ENCODE results near the gene GH1. TPM values are rescaled to one million over a fixed set of nuclear protein-coding genes. Genes with fewer than 3 reads are reported as not detected.
"Not testable (repeated sequence)": the region's sequence is repeated elsewhere in the genome, so short reads cannot be mapped to it uniquely, and the experiment has no call there.

Gene GH1
- total RNA-seq (2014; rRNA removed; shearing (Covaris generic)), result not detected in 2 replicates

DNA sequence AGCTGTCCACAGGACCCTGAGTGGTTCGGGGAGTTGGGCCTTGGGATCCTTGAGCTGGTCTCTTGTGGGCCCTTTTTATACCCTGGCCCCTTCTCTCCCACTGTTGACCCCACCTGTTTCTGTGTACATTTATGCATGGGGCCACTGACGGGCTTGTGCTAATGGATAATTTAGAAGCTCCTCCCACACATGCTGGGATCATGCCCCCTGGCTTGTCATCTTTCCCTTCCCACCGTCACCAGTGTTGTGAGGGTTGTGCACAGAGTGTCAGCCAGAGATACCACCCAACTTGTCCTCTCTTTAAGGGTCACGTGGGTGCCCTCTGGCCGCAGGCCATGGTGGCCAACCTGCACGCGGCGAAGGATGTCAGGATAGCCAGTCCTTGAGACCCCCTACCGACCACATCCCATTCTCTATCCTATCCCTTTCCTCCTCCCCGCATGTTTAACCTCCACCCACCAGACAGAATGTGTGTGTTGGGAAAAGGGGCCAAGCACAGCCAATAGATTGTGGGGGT, at the start of gene GH1:
GH1 (minus strand) TSS at position 51 of the 517 bp plus-strand sequence. CDS start 63 bp downstream, outside the sequence.
- not testable (repeated sequence) for DNase-seq (ENCODE audit: low spot score)

DNA sequence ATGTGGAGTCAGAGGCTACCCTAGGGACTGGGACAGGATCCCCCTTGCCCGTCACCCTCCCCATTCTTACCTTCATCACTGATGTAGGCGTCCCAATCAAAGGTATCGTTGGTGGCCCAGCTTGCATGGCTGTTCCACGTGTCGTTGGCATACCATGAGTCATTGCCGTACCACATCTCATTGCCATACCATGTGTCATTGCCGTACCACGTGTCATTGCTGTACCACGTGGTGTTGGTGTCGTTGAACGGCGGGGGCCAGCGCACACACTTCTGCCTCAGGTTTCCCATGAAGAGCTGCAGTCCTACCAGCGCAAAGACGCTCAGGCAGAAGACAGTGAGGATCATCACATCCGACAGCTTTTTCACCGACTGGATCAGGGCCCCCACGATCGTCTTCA, 49.3 kb upstream of the GH1 start:
- no peak for DNase-seq (ENCODE audit: low spot score)

DNA sequence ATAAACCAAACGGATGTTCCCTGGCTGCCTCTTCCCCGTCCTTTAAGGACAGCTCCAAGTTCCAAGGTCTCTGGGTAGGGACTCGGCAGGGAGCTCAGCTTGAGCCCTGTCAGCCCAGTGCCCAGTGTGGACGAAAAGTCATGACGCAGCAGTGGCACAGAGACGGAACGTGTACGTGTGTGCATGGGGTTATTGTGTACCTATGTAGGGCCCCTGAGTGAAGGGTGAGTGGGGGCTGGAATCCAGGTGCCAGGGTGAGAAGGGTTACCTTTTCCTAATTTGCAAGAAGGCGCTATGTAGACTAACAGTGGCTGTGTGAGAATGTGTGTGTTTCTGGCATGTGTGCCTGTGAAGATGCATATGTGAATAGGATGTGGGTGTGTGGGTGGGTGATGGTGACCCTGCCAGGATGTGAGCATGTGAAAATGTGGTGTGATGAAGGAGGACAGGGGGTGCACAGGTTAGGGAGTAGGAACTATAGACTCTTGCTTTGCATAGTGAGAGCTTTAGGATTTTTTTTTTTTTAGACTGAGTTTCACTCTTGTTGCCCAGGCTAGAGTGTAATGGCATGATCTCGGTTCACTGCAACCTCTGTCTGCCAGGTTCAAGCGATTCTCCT, 48.1 kb upstream of the GH1 start:
- no peak for DNase-seq (ENCODE audit: low spot score)

DNA sequence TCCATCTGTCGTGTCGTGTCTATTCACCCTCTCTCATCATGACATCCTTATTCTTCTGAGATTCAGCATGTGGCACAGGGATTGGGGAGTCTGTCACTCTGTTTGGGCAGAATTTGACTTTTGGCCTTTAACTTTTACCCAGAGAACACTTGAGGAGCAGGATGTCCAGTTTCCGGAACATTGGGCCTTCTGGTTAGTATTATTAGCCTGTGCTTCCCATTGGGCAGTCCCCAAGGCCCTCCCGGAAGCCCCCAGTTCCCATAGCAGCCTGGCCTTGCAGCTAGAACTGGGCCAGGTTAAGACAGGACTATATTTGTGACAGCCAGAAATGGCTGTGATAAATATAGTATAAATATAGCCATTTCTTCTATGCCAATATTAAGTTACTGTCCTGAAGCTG, 44.5 kb upstream of the GH1 start:
- no peak for DNase-seq (ENCODE audit: low spot score)

DNA sequence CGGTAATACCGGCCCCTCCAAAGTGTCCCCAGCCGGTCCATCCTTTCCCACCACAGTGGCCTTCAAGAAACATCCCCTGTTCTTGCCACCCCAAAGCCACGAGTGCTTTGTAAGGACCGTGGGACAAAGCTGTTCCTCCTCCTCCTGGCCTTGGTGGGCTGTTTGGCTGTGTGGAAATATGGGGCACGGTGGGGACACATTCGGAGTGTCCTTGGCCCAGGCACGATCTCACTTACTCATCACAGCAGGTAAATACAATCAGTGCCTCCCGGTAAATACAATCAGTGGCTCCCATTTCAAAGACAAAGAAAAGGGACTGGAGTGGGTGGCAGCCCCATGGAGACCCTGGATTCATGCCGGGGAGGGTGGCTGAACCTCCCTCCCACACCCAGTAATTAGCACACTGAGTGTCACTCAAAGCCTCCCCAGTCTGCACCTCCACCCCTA, 43.7 kb upstream of the GH1 start:
- no peak for DNase-seq (ENCODE audit: low spot score)

DNA sequence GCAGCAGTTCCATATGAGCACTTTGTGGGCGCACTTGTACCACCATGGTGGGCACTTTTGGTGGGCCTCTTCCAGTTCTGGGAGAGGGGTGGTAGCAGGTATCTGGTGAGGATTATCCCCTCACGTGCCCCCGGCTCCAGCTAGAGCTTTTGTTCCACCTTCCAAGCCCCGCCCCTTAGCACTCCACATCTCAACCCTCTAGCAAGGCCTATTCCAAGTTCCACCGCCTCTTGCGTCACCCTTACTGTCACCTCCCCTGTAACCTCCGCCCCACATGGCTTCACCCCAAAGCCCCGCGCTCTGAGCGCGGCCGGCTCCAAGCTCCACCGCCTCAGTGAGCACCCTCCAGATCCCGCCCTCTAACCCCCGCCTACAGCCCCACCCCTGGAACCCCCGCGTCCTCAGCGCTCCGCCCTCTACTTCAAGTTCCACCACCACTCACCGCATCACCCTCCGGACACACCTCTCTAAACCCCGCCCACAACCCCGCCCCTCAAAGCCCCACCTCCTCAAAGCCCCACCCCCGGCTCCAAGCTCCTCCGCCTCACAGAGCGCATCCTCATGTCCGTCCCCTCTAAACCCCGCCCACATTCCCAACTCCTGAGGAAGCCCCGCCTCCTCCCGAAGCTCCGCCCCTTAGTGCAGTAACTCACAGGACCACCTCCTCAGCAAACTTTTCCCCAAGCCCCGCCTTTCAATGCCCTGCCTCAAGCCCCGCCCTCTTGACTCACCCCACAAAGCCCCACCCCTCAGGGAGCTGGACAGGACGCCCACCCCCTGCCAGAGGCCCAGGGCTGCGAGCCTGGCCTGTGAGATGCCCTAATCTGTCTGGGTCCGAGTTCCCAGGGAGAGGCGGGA, 42.9 kb upstream of the GH1 start:
- peak; percentile 39 for DNase-seq (ENCODE audit: low spot score)

DNA sequence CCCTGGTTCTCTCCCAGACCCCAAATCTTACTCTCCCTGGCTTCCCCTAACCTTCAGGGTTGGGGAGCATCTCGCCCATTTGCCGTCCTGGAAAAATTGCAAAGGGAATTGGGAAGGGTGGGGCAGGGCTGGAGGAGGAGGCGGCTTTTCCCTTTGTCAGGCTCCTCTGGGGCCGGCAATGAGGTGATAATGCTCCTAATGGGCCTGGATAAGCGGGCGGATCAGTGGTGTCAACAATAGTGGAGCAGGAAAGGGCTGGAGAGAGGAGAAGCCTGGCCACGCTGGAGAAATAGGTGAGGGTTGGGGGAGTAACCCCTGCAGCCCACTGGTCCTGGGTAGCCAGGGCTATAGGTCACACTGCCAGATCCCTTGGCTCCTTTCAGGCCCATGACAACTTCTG, 41.8 kb upstream of the GH1 start:
- DNase-seq (ENCODE audit: low spot score), result no peak

DNA sequence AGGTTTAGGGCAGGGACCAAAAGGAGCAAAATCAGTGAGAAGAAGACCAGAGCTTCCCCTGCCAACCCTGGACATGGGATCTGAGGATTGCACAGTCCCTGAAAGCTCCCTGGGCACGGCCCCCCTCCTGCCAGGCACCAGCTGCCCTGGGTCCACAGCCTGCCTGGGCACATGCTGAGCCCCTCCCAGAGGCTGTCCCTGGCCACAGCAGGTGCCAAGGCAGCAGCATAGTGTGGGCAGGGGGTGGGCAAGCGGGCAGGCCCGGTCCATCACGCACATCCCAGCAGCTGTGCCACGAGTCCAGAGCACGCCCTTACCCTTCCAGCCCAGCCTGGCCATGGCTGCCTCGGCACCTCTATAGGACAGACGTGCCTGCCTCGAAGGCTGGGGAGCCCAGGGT, 41.4 kb upstream of the GH1 start:
- no peak for DNase-seq (ENCODE audit: low spot score)

DNA sequence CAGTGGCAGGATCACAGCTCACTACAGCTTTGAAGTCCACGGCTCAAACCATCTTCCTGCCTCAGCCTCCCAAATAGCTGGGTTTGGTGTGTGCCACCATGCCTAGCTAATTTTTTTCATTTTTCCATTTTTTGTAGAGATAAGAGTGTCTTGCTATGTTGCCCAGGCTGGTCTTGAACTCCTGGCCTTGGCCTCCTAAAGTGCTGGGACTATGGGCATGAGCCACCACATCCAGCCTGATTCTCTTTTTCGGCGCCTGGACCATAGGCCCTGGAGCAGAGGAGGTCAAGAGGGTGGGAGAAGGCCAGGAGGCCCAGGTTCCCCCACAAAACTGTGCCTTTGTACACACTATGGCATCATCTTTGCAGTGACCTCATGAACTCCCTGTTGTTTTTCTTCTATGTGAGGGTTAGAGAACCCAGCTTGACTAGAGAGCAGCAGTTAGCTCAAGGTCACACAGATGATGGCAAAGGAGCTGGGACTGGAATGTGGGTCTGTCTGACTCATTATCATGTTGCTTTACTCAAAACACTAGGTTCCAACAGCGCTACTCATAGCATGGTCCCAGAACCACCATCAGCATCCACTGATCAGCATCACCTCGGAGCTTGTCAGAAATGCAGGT, 37.8 kb upstream of the GH1 start:
- peak; percentile 56 for DNase-seq (ENCODE audit: low spot score)

DNA sequence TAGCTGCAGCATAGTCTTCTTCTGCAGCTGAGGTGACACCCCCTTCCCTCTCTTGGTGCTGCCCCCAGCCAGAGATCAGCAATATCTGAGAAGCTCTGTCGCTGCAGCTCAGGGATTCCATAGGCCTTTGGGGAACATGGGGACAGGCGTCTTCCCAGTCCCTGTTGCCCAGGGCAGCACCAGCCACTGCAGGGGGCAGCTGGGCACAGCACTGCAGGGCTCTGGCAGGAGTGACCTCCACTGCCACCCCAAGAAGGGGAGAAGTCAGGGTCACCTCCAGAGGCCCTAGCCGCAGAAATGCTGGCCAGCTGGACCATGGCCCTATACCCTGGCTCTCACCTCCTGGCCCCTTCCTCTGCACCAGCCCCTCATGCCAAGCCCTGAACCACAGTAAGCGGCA, 37.2 kb upstream of the GH1 start:
- DNase-seq (ENCODE audit: low spot score), result no peak

DNA sequence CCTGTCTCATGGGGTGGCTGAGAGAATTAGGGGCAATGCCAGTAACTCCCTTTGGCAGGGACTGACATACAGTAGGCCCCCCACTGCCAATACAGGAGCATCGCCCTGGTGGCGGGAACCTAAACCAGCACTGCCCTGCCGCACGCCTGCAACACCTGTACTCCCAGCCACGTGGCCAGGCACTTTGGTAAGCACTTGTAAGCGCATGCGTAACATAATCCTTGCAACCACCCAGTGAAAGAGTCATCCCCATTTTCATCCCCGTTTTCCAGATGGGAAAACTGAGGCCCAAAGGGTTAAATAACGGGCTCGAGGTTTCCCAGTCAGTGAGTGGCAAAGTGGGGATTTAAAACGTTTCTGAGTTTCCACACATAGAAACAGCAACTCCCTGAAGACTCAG, 36.6 kb upstream of the GH1 start:
- no peak for DNase-seq (ENCODE audit: low spot score)

DNA sequence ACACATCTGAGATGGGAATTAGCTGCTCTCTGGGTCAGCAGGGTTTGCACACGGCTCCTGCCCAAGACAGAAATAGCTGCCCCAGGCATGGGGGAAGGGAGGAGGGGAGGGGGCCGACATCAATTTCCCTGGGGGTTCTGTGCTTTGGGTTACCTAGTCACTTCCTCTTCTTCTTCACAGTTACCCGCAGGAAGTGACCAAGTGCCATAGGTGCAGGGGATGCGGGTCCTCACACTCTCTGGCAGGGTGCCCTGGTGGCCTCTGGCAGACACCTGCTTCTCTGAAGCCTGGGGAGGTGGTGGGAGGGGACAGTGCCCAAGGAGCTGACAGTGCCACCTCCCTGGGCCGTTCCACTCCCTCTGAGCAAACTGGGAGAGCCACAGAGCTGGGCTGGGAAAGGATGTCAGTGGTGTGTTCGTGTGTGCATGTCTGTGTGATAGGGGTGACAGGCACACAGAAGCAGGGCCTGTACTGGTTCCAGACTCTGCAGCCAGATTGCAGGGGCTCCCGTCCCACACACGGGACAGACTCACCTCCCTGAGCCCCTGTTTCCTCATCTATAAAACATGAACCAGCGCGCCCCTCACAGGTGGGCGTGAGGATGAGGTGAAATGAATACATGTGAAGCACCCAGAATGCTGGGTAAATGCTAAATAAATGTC, 35.9 kb upstream of the GH1 start:
- DNase-seq (ENCODE audit: low spot score), result no peak

DNA sequence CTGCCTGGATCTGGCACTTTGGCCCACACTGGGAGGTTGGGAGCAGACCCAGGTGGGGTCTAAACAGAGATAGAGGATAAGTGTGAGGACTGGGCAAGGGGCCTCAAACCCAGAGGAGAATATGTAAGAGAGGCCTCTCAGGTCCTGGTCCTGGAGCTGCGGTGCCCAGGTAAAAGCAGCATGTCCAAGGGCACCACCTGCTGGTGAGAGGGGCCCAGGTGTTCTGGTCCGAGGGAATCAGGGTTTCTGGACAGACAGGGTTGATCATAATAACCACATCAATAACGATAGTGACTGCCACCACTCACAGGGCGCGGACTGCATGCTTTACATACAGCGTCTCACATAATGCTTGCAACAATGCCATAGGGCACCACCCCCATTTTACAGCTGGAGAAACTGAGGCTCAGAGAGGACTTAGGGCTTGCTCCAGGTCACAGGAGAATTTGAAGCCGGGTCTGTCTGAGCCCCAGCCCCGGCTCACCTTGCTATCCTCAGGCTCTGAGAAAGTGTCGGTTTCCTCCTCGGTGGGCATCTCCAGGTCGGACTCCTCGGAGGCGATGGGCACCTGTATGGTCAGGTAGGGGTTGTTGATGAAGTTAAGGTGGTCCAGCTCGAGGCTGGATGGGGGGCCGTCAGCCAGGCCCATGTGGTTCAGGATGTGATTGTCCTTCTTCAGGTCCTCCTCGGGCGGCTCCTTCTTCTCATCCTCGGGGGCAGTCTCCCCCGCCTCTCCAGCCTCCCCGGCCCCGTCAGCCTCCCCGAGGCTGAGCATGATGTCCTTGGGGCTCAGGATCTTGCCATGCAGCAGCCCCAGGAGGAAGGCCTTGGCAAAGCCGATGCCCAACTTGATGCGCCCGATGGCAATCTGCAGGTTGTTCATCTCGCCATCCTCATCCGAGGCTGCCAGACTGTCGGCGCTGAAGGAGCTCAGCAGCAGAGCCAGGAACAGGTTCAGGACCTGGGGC, 32.6 kb upstream of the GH1 start:
- DNase-seq (ENCODE audit: low spot score), result no peak

DNA sequence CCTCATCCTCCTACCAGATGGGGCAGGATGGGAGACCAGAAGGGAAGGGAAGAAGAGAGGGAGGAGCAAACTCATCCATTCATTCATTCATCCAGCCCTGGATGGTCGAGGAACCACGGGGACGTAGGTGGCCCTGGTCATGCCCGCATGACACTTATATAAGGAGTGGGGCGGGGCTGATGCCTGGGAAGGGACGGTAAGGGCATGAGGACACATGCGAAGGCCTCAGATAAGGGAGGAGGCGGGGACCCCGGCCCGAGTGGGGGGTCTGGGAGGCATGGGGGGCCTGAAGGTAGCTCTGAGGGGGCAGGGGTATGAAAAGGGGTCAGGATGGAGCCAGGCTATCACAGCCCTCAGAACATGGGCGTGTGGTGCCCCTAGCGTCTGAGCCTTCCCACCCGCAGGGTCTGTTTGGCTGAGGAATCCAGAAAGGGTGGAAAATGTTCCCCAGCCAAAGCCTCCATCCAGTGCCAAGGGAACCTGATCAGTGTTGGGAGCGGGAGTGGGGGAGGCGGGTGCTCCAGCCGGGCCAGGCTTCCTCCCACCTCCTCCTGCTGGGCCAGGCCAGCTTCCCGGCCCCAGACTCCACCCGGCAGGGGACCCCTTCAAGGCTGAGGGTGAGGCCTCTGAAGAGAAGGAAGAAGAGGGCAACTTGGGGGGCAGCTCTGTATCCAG, 31.1 kb upstream of the GH1 start:
- DNase-seq (ENCODE audit: low spot score), result no peak

DNA sequence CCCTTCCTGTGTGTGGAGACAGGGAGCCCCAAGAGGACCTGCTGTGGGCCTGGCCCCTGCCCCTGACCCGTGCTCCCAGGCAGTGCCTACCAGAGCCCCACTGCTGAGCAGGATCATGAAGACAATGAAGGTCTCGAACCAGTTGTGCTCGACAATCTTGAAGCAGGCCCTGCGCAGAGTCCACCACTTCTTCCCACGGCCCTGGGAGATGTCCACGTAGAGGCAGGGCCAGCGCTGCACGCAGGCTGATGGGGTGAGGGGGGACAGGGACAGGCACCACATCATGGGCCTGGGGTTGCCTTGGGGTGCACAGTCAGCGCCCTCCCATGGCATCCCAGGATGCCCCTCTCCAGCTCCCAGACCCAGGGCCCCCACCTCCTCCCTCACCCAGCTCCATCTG, 29.9 kb upstream of the GH1 start:
- DNase-seq (ENCODE audit: low spot score), result no peak

DNA sequence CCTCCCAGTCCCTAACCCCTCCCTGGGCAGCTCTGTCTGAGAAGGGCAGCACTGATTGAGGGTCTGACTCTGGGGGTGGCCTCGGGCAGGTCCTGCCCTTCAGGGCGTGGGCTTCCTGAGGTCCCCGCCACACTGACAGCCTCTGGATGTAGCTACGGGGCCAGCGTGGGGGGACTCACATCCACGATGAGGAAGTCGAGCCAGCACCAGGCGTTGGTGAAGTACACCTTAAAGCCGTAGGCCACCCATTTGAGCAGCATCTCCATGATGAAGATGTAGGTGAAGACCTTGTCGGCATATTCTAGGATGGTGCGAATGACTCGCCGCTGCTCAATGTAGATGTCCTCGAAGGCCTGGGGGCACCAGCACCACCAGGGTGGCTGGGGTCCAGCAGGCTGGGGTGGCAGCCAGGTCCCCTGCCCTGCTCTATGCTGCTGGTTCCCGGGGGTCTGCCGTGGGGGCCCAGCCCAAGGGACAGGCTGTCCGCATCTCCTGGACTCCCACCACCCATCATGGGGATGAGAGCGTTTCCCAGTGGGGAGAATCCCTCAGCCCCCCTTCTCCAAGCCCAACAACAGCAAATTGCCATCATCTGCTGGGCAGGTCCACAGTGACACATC, 29.2 kb upstream of the GH1 start:
- no peak for DNase-seq (ENCODE audit: low spot score)

DNA sequence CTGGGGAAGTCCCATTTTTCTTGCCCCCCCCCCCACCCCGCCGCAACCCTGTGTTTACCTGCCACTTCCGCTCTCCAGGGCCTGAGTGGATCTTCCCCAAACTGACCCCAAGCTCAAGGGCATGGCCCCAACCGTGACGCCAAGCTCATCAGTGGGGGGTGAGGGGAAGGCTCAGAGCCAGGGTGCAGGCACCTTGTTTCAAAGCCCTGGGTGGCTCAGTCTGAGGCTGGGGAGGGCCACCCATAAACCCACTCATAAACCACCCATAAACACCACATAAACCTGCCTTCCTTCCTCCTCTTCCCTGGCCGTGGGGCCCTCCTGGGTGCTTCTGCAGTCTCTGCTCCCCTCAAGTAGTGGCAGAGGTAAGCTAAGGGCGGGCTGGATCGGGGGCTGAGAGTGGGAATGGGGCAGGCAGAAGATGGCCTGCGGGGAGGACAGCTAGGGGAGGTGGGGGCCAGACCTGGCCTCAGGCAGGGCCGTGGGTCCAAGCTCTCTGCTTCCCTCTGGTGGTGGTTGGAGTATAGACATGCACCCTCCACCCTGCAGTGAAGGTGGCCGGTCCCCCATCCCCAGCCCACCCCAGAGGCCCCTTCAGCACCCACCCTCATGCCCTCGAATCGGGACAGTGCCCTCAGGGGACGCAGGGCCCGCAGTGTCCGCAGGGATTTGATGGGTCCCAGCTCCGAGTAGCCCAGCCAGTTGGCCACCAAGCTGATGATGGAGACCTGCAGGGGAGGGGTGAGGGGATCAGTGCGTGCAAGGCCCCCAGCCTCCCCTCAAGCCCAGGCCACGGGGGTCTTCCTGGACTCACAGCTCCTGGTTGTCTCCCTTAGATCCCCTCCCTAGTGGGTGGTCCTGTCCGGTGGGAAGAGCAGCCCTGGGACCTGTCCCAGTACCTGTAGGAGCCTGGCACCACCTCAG, 28.1 kb upstream of the GH1 start:
- peak; percentile 31 for DNase-seq (ENCODE audit: low spot score)

DNA sequence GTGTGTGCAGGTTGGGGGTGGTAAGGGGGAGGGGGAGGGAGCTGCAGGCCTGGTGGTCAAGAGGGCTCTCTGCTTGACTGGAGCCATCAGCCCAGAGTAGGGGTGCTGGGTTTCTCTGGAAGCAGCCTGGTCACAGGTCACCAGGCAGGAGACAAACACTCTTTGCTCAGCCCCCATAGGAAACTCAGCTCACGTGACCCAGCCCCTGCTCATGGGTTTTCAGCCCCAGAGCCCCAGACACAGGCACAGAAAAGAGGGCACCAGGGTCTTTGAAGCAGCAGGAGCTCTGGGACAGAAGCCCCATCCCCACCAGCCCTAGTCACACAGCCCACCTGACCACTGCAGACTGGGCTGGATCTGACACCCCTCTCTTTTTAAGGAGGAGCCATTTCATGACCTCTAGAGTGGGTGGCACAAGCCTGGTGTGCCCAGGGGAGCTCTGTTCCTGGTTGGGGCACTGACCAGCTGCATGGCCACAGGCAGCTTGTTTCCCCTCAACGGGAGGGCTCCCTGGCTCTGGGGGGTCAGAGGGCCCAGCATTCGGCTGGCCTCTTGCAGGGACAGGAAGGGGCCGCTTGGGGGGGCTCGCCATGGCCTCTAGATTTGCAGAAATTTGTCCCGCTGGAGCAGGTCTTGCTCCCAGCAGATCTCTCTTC, 27.3 kb upstream of the GH1 start:
- DNase-seq (ENCODE audit: low spot score), result no peak
